ENCODE results near the gene MR1.

MR1 gene

DNA sequence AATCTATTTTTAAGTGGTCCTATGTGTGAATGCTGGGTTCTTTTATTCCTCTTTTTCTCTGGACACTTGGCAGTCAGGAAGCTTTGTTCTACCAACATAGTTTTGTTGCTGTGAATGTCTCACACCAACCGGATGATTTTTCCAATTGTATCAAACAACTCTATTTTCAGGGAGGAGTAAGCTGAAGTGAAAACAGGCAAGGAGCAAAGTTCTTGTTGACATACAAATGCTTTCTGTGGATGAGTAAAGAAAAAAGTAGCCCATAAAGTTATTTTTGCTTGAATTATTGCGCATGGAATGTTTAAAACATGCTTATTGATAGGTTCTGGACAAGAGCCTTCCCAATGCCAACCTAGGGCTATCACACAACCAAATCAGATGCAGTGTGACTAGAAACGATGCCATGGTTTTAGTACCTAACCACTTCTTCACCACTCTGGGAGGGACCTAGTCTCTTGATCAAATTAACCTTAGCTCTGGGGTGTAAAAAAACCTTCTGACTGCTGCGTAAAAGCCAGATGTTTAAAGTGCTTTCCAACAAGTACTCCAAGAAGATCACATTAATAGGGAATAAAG lies 59.2 kb downstream of the MR1 start:
- no peak for DNase-seq

DNA sequence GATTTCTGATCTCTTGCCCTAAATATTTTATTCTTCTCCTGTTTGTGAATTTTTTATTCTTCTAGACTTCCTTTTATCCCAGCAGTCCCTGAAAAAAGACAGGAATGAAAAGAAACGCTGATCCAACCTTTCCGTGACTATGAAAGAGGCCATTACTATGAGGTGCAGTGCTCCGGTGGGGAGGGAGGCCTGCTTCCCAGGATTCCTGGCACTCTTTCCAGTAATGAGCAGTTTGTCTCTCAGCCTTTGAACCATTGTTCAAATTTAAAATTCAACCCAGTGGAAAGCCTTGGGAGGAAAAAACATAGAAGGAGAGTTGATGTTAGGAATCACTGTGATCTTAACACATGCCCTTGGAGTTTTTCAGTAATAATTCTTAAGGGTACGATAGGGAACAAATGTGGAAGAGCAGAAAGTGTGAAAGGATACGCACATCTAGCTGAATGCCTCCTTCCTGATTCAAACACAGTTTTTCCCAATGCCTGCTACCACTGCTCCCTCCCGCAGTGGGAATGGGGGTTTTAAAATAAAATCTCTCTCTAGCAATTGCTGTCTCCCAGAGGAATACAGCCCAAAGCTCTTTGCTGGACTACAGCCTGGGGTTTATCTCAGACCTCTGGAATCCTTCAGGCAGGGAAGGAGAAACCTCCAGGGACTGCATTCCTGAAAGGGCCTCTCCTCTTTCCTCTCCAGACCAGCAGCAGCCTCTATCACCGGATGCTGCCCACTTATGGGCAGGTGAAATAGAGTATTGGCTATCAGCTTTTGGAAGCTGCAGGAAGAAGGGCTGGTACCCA lies 60.8 kb downstream of the MR1 start:
- DNase-seq, result no peak

DNA sequence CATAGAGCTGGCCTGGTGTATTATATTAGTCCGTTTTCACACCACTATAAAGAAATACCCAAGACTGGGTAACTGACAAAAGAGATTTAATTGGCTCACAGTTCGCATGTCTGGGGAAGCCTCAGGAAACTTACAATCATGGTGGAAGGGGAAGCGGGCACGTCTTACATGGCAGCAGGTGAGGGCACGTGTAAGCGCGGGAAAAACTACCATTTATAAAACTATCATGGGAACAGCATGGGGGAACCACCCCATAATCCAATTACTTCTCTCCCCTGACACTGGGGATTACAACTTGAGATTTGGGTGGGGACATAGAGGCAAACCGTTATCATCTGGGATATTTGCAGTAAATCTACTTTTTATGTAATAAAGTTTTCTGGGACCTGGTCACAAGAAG lies 61.5 kb downstream of the MR1 start:
- DNase-seq, result no peak

DNA sequence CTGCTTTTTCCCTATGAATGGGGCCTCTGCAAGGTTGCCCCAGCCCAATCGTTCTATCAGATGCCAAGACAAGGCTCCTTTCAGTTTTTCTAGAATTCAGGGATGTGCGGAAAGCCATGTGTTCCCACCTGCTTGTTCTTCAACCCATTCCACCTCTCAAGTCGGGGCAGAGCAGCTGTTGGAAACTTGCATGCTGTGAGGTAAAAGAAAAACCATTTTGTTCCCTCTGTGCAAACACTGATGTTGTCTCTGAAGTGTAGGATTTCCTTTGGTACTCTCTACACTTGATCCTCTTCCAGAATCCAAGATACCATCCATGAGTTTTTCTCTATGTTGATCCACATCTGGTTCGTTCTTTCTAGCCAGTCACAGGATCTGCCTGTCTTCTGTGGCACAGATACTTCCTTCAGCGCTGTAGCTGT lies 62.0 kb downstream of the MR1 start:
- DNase-seq, result no peak

- no peak for DNase-seq
Measured at GRCh38 chr1:181097242-181097641, 63.5 kb downstream of the MR1 start.

DNA sequence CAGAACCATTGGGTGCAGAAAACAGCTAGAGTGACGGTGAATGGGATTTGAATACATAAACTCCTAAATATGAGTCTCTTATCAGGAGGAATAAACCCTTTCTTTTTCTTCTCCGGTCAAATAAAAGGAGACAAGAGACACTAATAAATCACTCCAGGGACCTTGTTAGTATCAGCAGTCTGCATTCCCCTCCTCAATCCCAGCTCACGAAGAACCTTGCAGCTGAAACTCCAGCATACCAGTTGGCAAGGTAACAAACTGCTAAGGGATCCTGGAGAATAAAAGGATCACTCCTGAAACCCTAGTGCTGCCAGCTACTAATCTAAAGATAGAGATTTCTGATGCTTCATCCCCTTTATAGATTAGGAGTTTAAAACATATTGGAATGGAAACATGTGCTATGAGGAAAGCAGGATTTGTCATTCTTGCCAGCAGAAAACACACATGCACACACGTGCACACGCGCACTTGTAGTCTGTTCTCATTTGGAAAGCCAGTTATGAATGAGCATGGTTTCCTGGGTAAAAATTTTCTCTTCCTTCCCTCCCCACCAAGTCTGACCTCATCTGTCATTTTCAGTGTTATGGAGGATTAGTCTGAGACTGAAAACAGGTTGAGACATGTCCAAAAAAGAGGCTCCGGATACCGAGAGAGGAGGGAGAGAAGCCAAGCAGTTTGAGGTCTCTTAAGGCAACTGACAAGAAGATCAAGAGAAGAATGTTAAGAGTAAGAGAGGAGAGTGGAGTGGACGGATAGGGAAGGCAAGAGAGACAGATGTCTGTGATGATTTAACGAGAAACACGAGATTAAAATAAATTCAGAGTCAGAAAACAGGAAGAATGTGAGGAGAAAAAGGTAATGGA lies 65.6 kb downstream of the MR1 start:
- DNase-seq, result peak; percentile 30 to 31

GRCh38 chr1:181100015-181100905 lies 66.5 kb downstream of the MR1 start:
- DNase-seq, result peak in 1 of 2 donors; percentile 21

DNA sequence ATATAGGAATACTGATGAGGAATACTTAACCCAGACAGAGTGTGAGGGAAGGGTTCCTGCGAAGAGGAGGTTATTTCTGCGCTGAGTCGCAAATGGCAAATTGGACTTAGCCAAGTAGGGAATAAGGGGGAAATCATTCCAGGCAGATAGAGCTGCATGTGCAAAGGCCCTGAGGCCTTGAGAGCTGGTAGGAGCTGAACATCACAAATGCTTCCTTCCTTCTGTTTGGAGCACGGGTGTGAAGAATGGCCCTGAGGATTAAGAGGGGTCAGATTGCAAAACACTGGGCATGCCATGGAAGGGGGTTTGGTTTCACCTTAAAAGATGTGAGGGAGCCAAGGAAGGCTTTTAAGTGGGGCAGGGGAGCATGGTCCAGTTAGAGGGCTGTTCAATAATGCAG lies 67.2 kb downstream of the MR1 start:
- DNase-seq, result no peak

GRCh38 chr1:181101581-181102226 lies 67.9 kb downstream of the MR1 start:
- no peak for DNase-seq

GRCh38 chr1:181102841-181103240 lies 69.1 kb downstream of the MR1 start:
- no peak for DNase-seq

GRCh38 chr1:181103399-181103798 lies 69.6 kb downstream of the MR1 start:
- DNase-seq, result no peak

DNA sequence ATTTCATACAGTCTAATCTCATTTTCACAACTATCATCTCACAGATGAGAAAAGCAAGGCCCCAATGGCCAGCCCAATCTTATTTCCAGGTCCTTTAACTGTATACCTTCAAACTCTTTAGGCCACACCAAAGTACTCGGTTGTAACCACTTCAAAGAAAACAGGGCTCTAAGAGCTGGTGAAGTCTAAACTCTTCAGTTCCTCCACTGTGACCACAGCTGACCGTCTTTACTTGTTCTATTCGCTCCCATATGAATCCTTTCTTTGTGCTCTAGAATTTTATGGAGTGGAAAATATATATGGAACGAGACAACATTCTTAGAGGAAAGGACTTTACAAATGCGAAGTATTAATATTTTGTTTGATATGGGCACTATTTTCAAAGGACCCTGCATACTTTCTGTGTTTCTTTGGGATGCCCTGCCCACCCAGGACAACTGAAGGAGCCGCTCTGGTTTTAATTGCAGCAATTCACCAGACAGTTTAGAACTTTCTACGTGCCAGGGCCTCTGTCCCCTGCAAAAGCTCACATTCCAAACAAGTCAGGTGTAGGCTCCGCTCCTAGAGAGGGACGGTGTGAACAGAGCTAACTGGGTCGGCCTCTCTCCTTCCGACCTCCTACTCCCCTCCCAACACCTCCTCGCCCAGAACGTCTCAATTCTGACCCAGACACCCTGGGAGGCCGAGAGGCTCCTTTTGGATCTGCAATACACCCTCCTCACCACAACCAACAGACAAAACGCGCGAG lies 70.4 kb downstream of the MR1 start:
- no peak for DNase-seq

DNA sequence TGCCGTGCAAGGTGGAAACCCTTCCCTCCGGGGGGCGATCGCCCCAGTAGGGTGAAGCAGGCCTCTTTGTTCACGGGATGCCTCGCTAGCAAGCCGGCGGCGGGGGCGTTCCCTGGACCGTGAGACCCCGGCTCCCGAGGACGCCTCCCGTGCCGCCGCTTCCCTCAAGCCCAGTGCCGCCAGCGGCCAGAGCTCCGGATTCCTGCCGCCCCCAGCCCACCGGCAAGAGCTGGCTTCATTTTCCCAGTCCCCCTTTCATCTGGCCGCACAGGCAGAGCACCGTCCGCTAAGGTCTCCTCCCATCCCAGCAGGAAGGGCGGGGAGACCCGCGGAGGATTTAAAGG lies 71.0 kb downstream of the MR1 start:
- peak in 1 of 2 donors; percentile 30 for DNase-seq

GRCh38 chr1:181105134-181106021 lies 71.6 kb downstream of the MR1 start:
- DNase-seq, result peak; percentile 78 to 86

GRCh38 chr1:181106022-181106312 lies 72.2 kb downstream of the MR1 start:
- DNase-seq, result no peak

DNA sequence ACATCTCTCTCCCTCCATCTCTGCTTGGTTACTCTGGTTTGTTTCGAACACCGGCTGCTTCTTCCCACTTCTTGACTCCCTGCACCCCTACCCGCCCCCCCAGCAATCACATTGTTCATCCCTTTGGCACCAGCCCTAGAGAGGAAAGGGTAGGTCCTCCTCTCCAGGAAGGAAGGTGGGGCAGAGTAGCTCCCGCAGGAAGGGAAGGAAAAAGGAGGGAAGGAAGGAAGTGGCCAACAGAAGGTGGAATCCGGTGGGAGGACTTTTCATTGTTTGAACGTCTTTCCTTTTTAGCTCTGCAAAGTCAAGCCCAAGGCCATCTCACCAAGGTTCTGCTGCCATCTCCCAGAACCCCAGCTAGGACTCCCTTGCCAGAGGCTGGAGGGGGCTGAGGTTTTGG lies 72.7 kb downstream of the MR1 start:
- DNase-seq, result no peak

DNA sequence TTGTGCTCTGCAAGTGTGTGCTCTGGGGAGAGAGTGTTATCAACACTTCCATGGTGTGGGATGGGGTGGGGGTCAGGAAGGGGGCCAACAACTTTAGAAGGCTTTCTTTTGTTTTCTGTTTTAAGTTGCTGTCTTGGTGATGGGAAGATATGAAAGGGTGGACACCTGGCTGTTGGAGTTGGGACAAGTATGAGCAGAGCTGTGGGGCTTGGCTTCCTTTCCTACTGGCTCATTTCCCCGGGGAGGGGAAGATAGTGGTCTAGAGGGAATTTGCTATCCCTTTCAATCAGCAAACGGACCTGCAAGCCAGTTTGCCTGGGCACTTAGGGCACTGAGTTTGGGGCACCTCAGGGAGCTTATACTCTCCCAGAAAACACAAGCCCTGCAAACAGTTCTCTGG lies 73.9 kb downstream of the MR1 start:
- DNase-seq, result no peak

- DNase-seq, result no peak
Measured at GRCh38 chr1:181108304-181108867, 74.6 kb downstream of the MR1 start.

- no peak for DNase-seq
Measured at GRCh38 chr1:181110013-181110412, 76.2 kb downstream of the MR1 start.
